ENCODE results near the gene EML6. TPM values are rescaled to one million over a fixed set of nuclear protein-coding genes. Genes with fewer than 3 reads are reported as not detected.

EML6 gene
- total and polyA plus RNA-seq, 2 of the 8 experiments (the other 6 are each of a cell fraction or from before 2014, with no cell fraction given): 1.2 to 1.6 TPM

- Histone ChIP-seq H3K56ac (replicated peaks; ENCODE audit: insufficient read length, low read depth, low read length) (no peak overlapping the region), H3K79me2 (ENCODE audit: control insufficient read depth in 1 of 2, insufficient read depth in 2 of 2, low read length in 2 of 2) (no peaks in the 10 kb centered on the region), H2BK15ac (ENCODE audit: low read length) (no peak overlapping the region), H3K23me2 (ENCODE audit: low read depth, low read length) (no peaks in the 10 kb centered on the region), H3K23ac (ENCODE audit: insufficient read length) (no peak overlapping the region), H2BK12ac (ENCODE audit: low read depth, low read length) (no peak overlapping the region), H3K79me1 (ENCODE audit: low read depth, low read length) (no peaks in the 10 kb centered on the region), H3K4me1 (replicated peaks in 1 of 4; ENCODE audit: control insufficient read depth in 3 of 4, insufficient read depth in 4 of 4, low read length in 3 of 4) (peaks cover under 1 to 5% (median 2%) of the 10 kb centered on the region in 4 experiments; a peak in 5 of 7 replicates), H4K8ac (ENCODE audit: extremely low read depth, insufficient read depth, low read length) (no peak overlapping the region; the same call in 1 of the 2 replicates), H3K4ac (replicated peaks; ENCODE audit: insufficient read length, low read depth, low read length) (no peak overlapping the region), H3K18ac (ENCODE audit: extremely low read depth, low read length) (no peak overlapping the region), H2AFZ (ENCODE audit: low read length) (no peak overlapping the region), H3K4me3 (ENCODE audit: extremely low read depth in 1 of 4, insufficient read depth in 2 of 4, low read depth in 3 of 4, low read length in 4 of 4) (no peak overlapping the region), H4K20me1 (replicated peaks in 1 of 2; ENCODE audit: control insufficient read depth in 1 of 2, insufficient read depth in 2 of 2, low read length in 2 of 2) (peaks cover 0 to 2% of the 10 kb centered on the region in 2 experiments), H4K5ac (ENCODE audit: insufficient read length, low read depth, low read length) (no peak overlapping the region), H3K27me3 (replicated peaks in 1 of 4; ENCODE audit: control insufficient read depth in 3 of 4, extremely low read depth in 1 of 4, insufficient read depth in 3 of 4, low read length in 3 of 4) (no peaks in the 10 kb centered on the region; a peak in 1 of 7 replicates), H2BK120ac (replicated peaks; ENCODE audit: low read depth, low read length) (no peak overlapping the region), H3K27ac (ENCODE audit: low read depth, low read length) (no peak overlapping the region), H3K14ac (ENCODE audit: insufficient read length) (no peak overlapping the region), H3K9ac (replicated peaks in 1 of 4; ENCODE audit: extremely low read depth in 1 of 4, low read depth in 3 of 4, low read length in 3 of 4) (no peak overlapping the region), H4K91ac (replicated peaks; ENCODE audit: insufficient read length, low read length) (no peak overlapping the region), H3K9me3 (ENCODE audit: insufficient read depth in 2 of 2, low read depth in 1 of 2, low read length in 1 of 2) (no peaks in the 10 kb centered on the region), H3K4me2 (ENCODE audit: insufficient read depth in 1 of 2, low read depth in 2 of 2, low read length in 2 of 2) (no peak overlapping the region), H2BK20ac (ENCODE audit: low read length) (no peak overlapping the region), H3K36me3 (ENCODE audit: control insufficient read depth in 2 of 4, insufficient read depth in 4 of 4, low read length in 3 of 4) (no peaks in the 10 kb centered on the region), H2BK5ac (ENCODE audit: low read depth, low read length) (no peak overlapping the region), H2AK5ac (ENCODE audit: low read depth, low read length) (no peak overlapping the region)
- FAIRE-seq (no peak), DNase-seq (ENCODE audit: low read depth in 1 of 2, low spot score in 2 of 2) (no peak)
- ChIA-PET POLR2A (ENCODE audit: partially characterized antibody) (interaction anchor here (1.8 kb wide), 1 partner anchor 11 kb away, joined by 3 read pairs; no protein-coding TSS in a partner anchor), CTCF (ENCODE audit: partially characterized antibody) (interaction anchor here (1.3 kb wide), 1 partner anchor 13 kb away, joined by 3 read pairs; no protein-coding TSS in a partner anchor)
- WGBS, 2 experiments (ENCODE audit: extremely low coverage in 1 of 2, insufficient coverage in 1 of 2, insufficient read length in 1 of 2, insufficient replicate concordance in 2 of 2, low coverage in 1 of 2, low lambda C conversion rate in 2 of 2, missing lambda C conversion rate in 1 of 2): 81% methylated on average over 5 of the region's 5 CpGs; no CpG with 5 or more reads in 1 of the 2 experiments
- TF ChIP-seq POU5F1 (IDR thresholded peaks at IDR 0.05; ENCODE audit: low read depth, low read length): no peak
Observed at GRCh38 chr2:54952425-54952824, 229.0 kb downstream of the EML6 start.
